Measurements from ENCODE around the gene THBS2. TPM values are rescaled to one million over a fixed set of nuclear protein-coding genes. Genes with fewer than 3 reads are reported as not detected.

The THBS2 gene
- total RNA-seq, 1 experiment from 2014 or later = not detected

GRCh38 chr6:169296622-169297021 lies 43.0 kb upstream of the THBS2 start:
- Mint-ChIP-seq H3K4me3 (ENCODE audit: unreplicated experiment) (no peak overlapping the region), H3K36me3 (ENCODE audit: insufficient read depth, unreplicated experiment) (no peaks in the 10 kb centered on the region), H3K27ac (ENCODE audit: low read depth, unreplicated experiment) (no peak overlapping the region), H3K4me1 (ENCODE audit: insufficient read depth, unreplicated experiment) (peaks cover 26% of the 10 kb centered on the region), H3K9me3 (ENCODE audit: unreplicated experiment) (no peaks in the 10 kb centered on the region), H3K27me3 (ENCODE audit: insufficient read depth, unreplicated experiment) (no peaks in the 10 kb centered on the region)
- ChIA-PET POLR2A (interaction anchor here (0.7 to 1.5 kb wide), 4 partner anchors 12 to 47 kb away, joined by 3 to 5 read pairs (median 4); no protein-coding TSS in a partner anchor), CTCF (no interaction called here)
- TF ChIP-seq CTCF (IDR thresholded peaks at IDR 0.05; ENCODE audit: unreplicated experiment) = no peak
- no peak for DNase-seq (ENCODE audit: unreplicated experiment)
- BruUV-seq (replicated peaks) = no TSS peak
- intact Hi-C loops (cut with micrococcal nuclease) = no loop called here

GRCh38 chr6:169296170-169296569 lies 42.5 kb upstream of the THBS2 start:
- no peak for TF ChIP-seq CTCF (IDR thresholded peaks at IDR 0.05; ENCODE audit: unreplicated experiment)
- Mint-ChIP-seq H3K27me3 (ENCODE audit: insufficient read depth, unreplicated experiment) (no peaks in the 10 kb centered on the region), H3K36me3 (ENCODE audit: insufficient read depth, unreplicated experiment) (no peaks in the 10 kb centered on the region), H3K27ac (ENCODE audit: low read depth, unreplicated experiment) (no peak overlapping the region), H3K9me3 (ENCODE audit: unreplicated experiment) (no peaks in the 10 kb centered on the region), H3K4me1 (ENCODE audit: insufficient read depth, unreplicated experiment) (peaks cover 30% of the 10 kb centered on the region), H3K4me3 (ENCODE audit: unreplicated experiment) (no peak overlapping the region)
- intact Hi-C loops (cut with micrococcal nuclease) = no loop called here
- ChIA-PET POLR2A (interaction anchor here (0.6 to 1.9 kb wide), 7 partner anchors 11 to 250 kb away, joined by 3 to 6 read pairs (median 4); no protein-coding TSS in a partner anchor), CTCF (no interaction called here)
- DNase-seq (ENCODE audit: unreplicated experiment) = peak; percentile 39
- no TSS peak for BruUV-seq (replicated peaks)

GRCh38 chr6:169293196-169293595 lies 39.5 kb upstream of the THBS2 start:
- no peaks in the 10 kb centered on the region for H3K36me3 Mint-ChIP-seq (ENCODE audit: insufficient read depth, unreplicated experiment)
- H3K4me3 Mint-ChIP-seq (ENCODE audit: unreplicated experiment) = no peak overlapping the region
- H3K9me3 Mint-ChIP-seq (ENCODE audit: unreplicated experiment) = no peaks in the 10 kb centered on the region
- ChIA-PET POLR2A (interaction anchor here (0.7 to 2.0 kb wide), 8 partner anchors 43 to 408 kb away, joined by 3 to 11 read pairs (median 3); partner anchors contain the start of genes C6orf120 and WDR27), CTCF (no interaction called here)
- TF ChIP-seq CTCF (IDR thresholded peaks at IDR 0.05; ENCODE audit: unreplicated experiment) = no peak
- no TSS peak for BruUV-seq (replicated peaks)
- H3K4me1 Mint-ChIP-seq (ENCODE audit: insufficient read depth, unreplicated experiment) = peaks cover 52% of the 10 kb centered on the region
- no peak for DNase-seq (ENCODE audit: unreplicated experiment)
- peak overlapping the region; percentile 6 for H3K27ac Mint-ChIP-seq (ENCODE audit: low read depth, unreplicated experiment)
- intact Hi-C loops (cut with micrococcal nuclease) = no loop called here
- no peaks in the 10 kb centered on the region for H3K27me3 Mint-ChIP-seq (ENCODE audit: insufficient read depth, unreplicated experiment)

GRCh38 chr6:169292338-169293124 lies 38.9 kb upstream of the THBS2 start:
- Mint-ChIP-seq H3K9me3 (ENCODE audit: unreplicated experiment) (no peaks in the 10 kb centered on the region), H3K27me3 (ENCODE audit: insufficient read depth, unreplicated experiment) (no peaks in the 10 kb centered on the region), H3K36me3 (ENCODE audit: insufficient read depth, unreplicated experiment) (no peaks in the 10 kb centered on the region), H3K4me1 (ENCODE audit: insufficient read depth, unreplicated experiment) (peaks cover 55% of the 10 kb centered on the region), H3K4me3 (ENCODE audit: unreplicated experiment) (peak overlapping the region; percentile 25), H3K27ac (ENCODE audit: low read depth, unreplicated experiment) (peak overlapping the region; percentile 6)
- POLR2A ChIA-PET = interaction anchor here (0.6 to 2.0 kb wide), 11 partner anchors 22 to 409 kb away, joined by 3 to 11 read pairs (median 4); partner anchors contain the start of genes C6orf120 and WDR27
- no TSS peak for BruUV-seq (replicated peaks)
- intact Hi-C loops (cut with micrococcal nuclease) = no loop called here
- CTCF ChIA-PET = interaction anchor here (0.7 to 0.9 kb wide), 2 partner anchors 103 to 128 kb away, joined by 3 read pairs; no protein-coding TSS in a partner anchor
- DNase-seq (ENCODE audit: unreplicated experiment) = peak; percentile 93
- TF ChIP-seq CTCF (IDR thresholded peaks at IDR 0.05; ENCODE audit: unreplicated experiment) = no peak
